Activated CD8-positive, alpha-beta memory T cell treated with anti-CD3 and anti-CD28 coated beads for 36 hours (primary cell): ENCODE measurements around the gene CDH22. TPM values are rescaled to one million over a fixed set of nuclear protein-coding genes. Genes with fewer than 3 reads are reported as not detected.

Source experiments
- CTCF ChIA-PET: fragments of 350-600 bp; sonication (Branson Sonifier 250); formaldehyde crosslinking; loops from one replicate; lab custom pipeline; 2021; ENCODE audit warnings: antibody characterized with exemption; lab: Charles Lee
- POLR2A ChIA-PET: fragments of 350-600 bp; sonication (Branson Sonifier 250); formaldehyde crosslinking; loops from one replicate; lab custom pipeline; 2021; ENCODE audit warnings: antibody characterized with exemption; lab: Charles Lee
- total RNA-seq, 2 experiments: library from RNA; stranded (reverse); gene quantifications; one replicate each; pipeline ENCODE4 v1.2.3, GENCODE V29; 2021

The CDH22 gene
- not detected for total RNA-seq

GRCh38 chr20:46308258-46309157 is at the start of gene CDH22:
CDH22 (minus strand) TSS chr20:46308498; CDS start chr20:46251294, 57,204 bp downstream.
- ChIA-PET POLR2A (no interaction called here), CTCF (interaction anchor here (1.0 kb wide), 1 partner anchor 25 kb away, joined by 3 read pairs; no protein-coding TSS in a partner anchor)

GRCh38 chr20:46357030-46357514 is 48.8 kb upstream of the CDH22 start:
- CTCF ChIA-PET = no interaction called here
- POLR2A ChIA-PET = no interaction called here

GRCh38 chr20:46356195-46357029 is 48.1 kb upstream of the CDH22 start:
- ChIA-PET POLR2A (no interaction called here), CTCF (no interaction called here)

GRCh38 chr20:46355778-46356177 is 47.5 kb upstream of the CDH22 start:
- ChIA-PET POLR2A (no interaction called here), CTCF (no interaction called here)

GRCh38 chr20:46354920-46355654 is 46.8 kb upstream of the CDH22 start:
- ChIA-PET CTCF (no interaction called here), POLR2A (no interaction called here)

- ChIA-PET POLR2A (no interaction called here), CTCF (no interaction called here)
These were observed 45.9 kb upstream of the CDH22 start for GRCh38 chr20:46354207-46354555.

- ChIA-PET POLR2A (interaction anchor here (0.5 kb wide), 1 partner anchor 324 kb away, joined by 3 read pairs; no protein-coding TSS in a partner anchor), CTCF (no interaction called here)
These were observed 45.4 kb upstream of the CDH22 start for GRCh38 chr20:46353500-46354206.

- ChIA-PET CTCF (no interaction called here), POLR2A (no interaction called here)
These were observed 44.2 kb upstream of the CDH22 start for GRCh38 chr20:46352370-46352938.

GRCh38 chr20:46351357-46352058 is 43.2 kb upstream of the CDH22 start:
- ChIA-PET CTCF (no interaction called here), POLR2A (no interaction called here)

GRCh38 chr20:46350986-46351267 is 42.6 kb upstream of the CDH22 start:
- POLR2A ChIA-PET = no interaction called here

GRCh38 chr20:46350201-46350985 is 42.1 kb upstream of the CDH22 start:
- ChIA-PET POLR2A (no interaction called here), CTCF (interaction anchor here (1.0 kb wide), 1 partner anchor 9 kb away, joined by 3 read pairs; no protein-coding TSS in a partner anchor)

More at GRCh38 chr20:46350986-46351267, 42.6 kb upstream of the CDH22 start:
- CTCF ChIA-PET = interaction anchor here (1.0 kb wide), 1 partner anchor 9 kb away, joined by 3 read pairs; no protein-coding TSS in a partner anchor

- POLR2A ChIA-PET = no interaction called here
These were observed 41.4 kb upstream of the CDH22 start for GRCh38 chr20:46349742-46350056.

GRCh38 chr20:46349035-46349741 is 40.9 kb upstream of the CDH22 start:
- POLR2A ChIA-PET = no interaction called here
- CTCF ChIA-PET = interaction anchor here (0.7 to 2.6 kb wide), 9 partner anchors 9 to 217 kb away, joined by 3 to 12 read pairs (median 3); no protein-coding TSS in a partner anchor

More at GRCh38 chr20:46349742-46350056, 41.4 kb upstream of the CDH22 start:
- CTCF ChIA-PET = interaction anchor here (1.2 to 2.6 kb wide), 4 partner anchors 11 to 218 kb away, joined by 3 to 12 read pairs (median 5); no protein-coding TSS in a partner anchor

GRCh38 chr20:46347841-46348803 is 39.8 kb upstream of the CDH22 start:
- ChIA-PET CTCF (interaction anchor here (0.9 to 2.6 kb wide), 8 partner anchors 10 to 216 kb away, joined by 3 to 12 read pairs (median 4); no protein-coding TSS in a partner anchor), POLR2A (no interaction called here)

- ChIA-PET POLR2A (no interaction called here), CTCF (interaction anchor here (1.2 to 2.6 kb wide), 2 partner anchors 40 to 41 kb away, joined by 4 to 12 read pairs; no protein-coding TSS in a partner anchor)
These were observed 38.5 kb upstream of the CDH22 start for GRCh38 chr20:46346770-46347169.
